GM23248 (cell line): ENCODE results near the gene SYT13. TPM values are rescaled to one million over a fixed set of nuclear protein-coding genes. Genes with fewer than 3 reads are reported as not detected.

Experiments
- DNase-seq: peaks from one replicate; pipeline ENCODE4 v3.0.0-alpha.2; 2015
- H2AFZ ChIP-seq: fragments of 200-600 bp; sonication (generic); 2 replicates; pipeline ENCODE4 v1.6.1; 2016; ENCODE audit warnings: antibody characterized with exemption
- H3F3A ChIP-seq: fragments of 200-600 bp; sonication (generic); 2 replicates; pipeline ENCODE4 v1.6.1; 2016; ENCODE audit warnings: mild to moderate bottlenecking, antibody characterized with exemption, mixed run types; ENCODE audit not compliant: insufficient read depth
- H3K27ac ChIP-seq: fragments of 200-600 bp; sonication (generic); 2 replicates; pipeline ENCODE4 v1.5.1; 2016; ENCODE audit warnings: mild to moderate bottlenecking
- H3K27me3 ChIP-seq: fragments of 200-600 bp; sonication (generic); replicated peaks from 2 replicates; pipeline ENCODE4 v1.6.1; 2016; ENCODE audit warnings: mild to moderate bottlenecking; ENCODE audit not compliant: insufficient read depth
- H3K36me3 ChIP-seq: fragments of 200-600 bp; sonication (generic); 2 replicates; pipeline ENCODE4 v1.6.1; 2016; ENCODE audit warnings: low read depth, mild to moderate bottlenecking
- H3K4me1 ChIP-seq: fragments of 200-600 bp; sonication (generic); 2 replicates; pipeline ENCODE4 v1.6.1; 2016; ENCODE audit warnings: mild to moderate bottlenecking; ENCODE audit not compliant: insufficient read depth
- H3K4me2 ChIP-seq: fragments of 200-600 bp; sonication (generic); one replicate; pipeline ENCODE4 v1.6.1; 2016; ENCODE audit warnings: mild to moderate bottlenecking; ENCODE audit not compliant: unreplicated experiment
- H3K4me3 ChIP-seq: fragments of 200-600 bp; sonication (generic); 2 replicates; pipeline ENCODE4 v1.5.1; 2016; ENCODE audit warnings: mild to moderate bottlenecking
- H3K79me2 ChIP-seq: fragments of 200-600 bp; sonication (generic); 2 replicates; pipeline ENCODE4 v1.6.1; 2016; ENCODE audit warnings: mild to moderate bottlenecking; ENCODE audit not compliant: insufficient read depth
- H3K9ac ChIP-seq: fragments of 200-600 bp; sonication (generic); 2 replicates; pipeline ENCODE4 v1.6.1; 2016; ENCODE audit warnings: mild to moderate bottlenecking
- H3K9me2 ChIP-seq: fragments of 200-600 bp; sonication (generic); 2 replicates; pipeline ENCODE4 v1.6.1; 2016; ENCODE audit warnings: mixed run types, mild to moderate bottlenecking, moderate library complexity; ENCODE audit not compliant: insufficient read depth
- H3K9me3 ChIP-seq: fragments of 200-600 bp; sonication (generic); one replicate; pipeline ENCODE4 v1.6.1; 2017; ENCODE audit warnings: low read depth
- H4K20me1 ChIP-seq: fragments of 200-600 bp; sonication (generic); 2 replicates; pipeline ENCODE4 v1.6.0; 2016; ENCODE audit not compliant: insufficient read depth
- EZH2 ChIP-seq: fragments of 200-600 bp; sonication (generic); IDR thresholded peaks from 2 replicates; pipeline ENCODE4 v1.6.1; 2018; ENCODE audit warnings: antibody characterized with exemption, mild to moderate bottlenecking; ENCODE audit not compliant: insufficient read depth, poor library complexity, severe bottlenecking
- EZH2phosphoT487 ChIP-seq: fragments of 200-600 bp; sonication (generic); IDR thresholded peaks from 2 replicates; pipeline ENCODE4 v1.6.1; 2018; ENCODE audit warnings: antibody characterized with exemption, moderate library complexity, mild to moderate bottlenecking, low read depth; ENCODE audit not compliant: insufficient read depth
- WGBS, 2 experiments: methylation state at CpG; one replicate each; pipeline ENCODE4 v1.1.6; 2015 to 2017; ENCODE audit warnings: low lambda C conversion rate in 2 of 2, low coverage in 1 of 2; ENCODE audit errors: missing lambda C conversion rate in 2 of 2; 5-methylcytosine and 5-hydroxymethylcytosine counted together
- in situ Hi-C: fragments of 300-500 bp; cut with MboI; formaldehyde crosslinking; loops from 2 replicates; pipeline ENCODE4 v1.15.0; 2020
- polyA plus RNA-seq: library from polyadenylated mRNA; unstranded; fragments of >200 nt; fragmentation: Nextera tagmentation; extraction: Ambion mirVana; gene quantifications from 2 replicates; pipeline ENCODE4 v1.2.1, GENCODE V29; 2016
- total RNA-seq: library from RNA; depleted of rRNA; stranded (reverse); fragments of >200 nt; shearing (Covaris generic); gene quantifications from 2 replicates; pipeline ENCODE4 v1.2.3, GENCODE V29; 2014

The SYT13 gene
- total and polyA plus RNA-seq, 2 experiments from 2014 or later = not detected

DNA sequence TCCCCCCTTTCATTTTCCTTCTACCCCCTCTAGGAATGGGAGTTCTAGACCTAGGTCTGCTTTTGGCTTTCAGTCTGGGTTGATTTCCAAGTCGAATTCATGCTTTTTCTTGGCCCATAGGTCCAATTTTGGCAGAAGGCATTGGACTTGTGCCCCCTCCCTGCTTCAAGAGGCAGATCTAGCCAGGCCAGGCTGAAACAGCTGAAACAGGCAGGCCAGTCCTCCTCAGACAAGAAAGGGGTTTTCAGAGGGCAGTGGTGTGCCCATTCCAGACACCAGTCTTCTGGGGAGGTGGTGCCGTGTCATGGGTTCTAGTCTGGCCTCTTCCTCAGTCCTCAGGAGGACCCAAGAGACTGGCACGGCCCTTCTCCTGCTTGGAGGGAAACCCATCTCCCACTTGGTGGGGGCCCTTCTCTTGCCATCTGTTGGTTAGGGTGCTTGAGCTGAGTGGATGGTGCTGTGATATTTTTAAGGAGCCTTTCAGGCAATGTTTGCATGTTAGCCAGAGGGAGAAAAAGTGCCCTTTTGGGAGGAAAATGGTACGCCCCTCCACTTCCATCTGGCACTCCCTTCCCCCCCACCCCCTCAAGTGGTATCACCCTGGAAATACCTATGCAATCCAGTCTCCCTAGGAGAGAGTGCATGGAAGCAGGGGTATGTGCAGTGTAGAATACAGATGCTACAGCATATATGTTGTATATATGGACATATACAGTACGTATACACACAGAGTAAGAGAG lies 53.6 kb downstream of the SYT13 start:
- H3K4me2 ChIP-seq = no peak overlapping the region
- DNase-seq = no peak
- no peak overlapping the region for H3K9ac ChIP-seq
- no peaks in the 10 kb centered on the region for H3K9me3 ChIP-seq
- H3K79me2 ChIP-seq = no peaks in the 10 kb centered on the region
- peaks cover 10% of the 10 kb centered on the region; the same call in 1 of the 2 replicates for H3K27me3 ChIP-seq
- no peaks in the 10 kb centered on the region for H3F3A ChIP-seq
- in situ Hi-C loops = no loop called here
- no peaks in the 10 kb centered on the region for H3K4me1 ChIP-seq
- no peak overlapping the region for H3K27ac ChIP-seq
- no peaks in the 10 kb centered on the region for H3K9me2 ChIP-seq
- H3K36me3 ChIP-seq = no peaks in the 10 kb centered on the region
- WGBS, 2 experiments = 43 to 60% methylated on average over 5 of the region's 5 CpGs
- H4K20me1 ChIP-seq = no peaks in the 10 kb centered on the region
- H2AFZ ChIP-seq = no peak overlapping the region
- TF ChIP-seq EZH2 (no peak), EZH2phosphoT487 (no peak)
- no peak overlapping the region for H3K4me3 ChIP-seq

DNA sequence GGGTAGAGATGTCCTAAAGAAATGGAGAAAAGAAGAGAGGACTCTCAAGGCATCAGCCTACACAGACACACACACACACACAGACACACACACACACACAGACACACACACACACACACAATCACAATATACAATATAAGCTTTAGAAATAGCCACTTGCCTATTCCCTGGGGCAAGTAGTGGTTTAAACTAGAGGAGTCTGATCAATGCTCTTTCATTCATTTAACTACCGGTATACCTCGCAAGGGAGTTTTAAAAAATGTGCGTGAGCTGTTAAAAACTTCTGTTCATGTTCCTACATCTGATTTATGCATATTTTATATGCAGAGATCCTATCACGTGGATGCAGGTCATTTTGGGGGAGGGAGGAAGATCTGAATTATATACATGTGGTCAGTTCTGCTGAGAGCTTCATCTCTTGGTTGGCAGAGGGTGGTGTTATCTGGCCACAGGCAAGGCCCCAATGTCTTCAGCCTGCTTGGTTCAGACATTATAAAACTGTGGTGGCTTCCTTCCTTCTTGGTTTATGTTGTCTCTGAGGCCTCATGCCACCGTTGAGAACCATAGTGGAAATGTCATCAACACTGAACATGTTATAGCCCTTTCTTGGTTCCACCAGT lies 56.6 kb downstream of the SYT13 start:
- Histone ChIP-seq H2AFZ (no peak overlapping the region), H4K20me1 (no peaks in the 10 kb centered on the region), H3K27me3 (no peaks in the 10 kb centered on the region), H3K4me2 (no peak overlapping the region), H3K4me1 (no peaks in the 10 kb centered on the region), H3K79me2 (no peaks in the 10 kb centered on the region), H3K36me3 (no peaks in the 10 kb centered on the region), H3K4me3 (no peak overlapping the region), H3F3A (no peaks in the 10 kb centered on the region), H3K27ac (no peak overlapping the region), H3K9me2 (no peaks in the 10 kb centered on the region), H3K9ac (no peak overlapping the region), H3K9me3 (no peaks in the 10 kb centered on the region)
- TF ChIP-seq EZH2phosphoT487 (no peak), EZH2 (no peak)
- in situ Hi-C loops = no loop called here
- 80 to 83% methylated on average over 5 of the region's 5 CpGs for WGBS, 2 experiments
- DNase-seq = no peak

DNA sequence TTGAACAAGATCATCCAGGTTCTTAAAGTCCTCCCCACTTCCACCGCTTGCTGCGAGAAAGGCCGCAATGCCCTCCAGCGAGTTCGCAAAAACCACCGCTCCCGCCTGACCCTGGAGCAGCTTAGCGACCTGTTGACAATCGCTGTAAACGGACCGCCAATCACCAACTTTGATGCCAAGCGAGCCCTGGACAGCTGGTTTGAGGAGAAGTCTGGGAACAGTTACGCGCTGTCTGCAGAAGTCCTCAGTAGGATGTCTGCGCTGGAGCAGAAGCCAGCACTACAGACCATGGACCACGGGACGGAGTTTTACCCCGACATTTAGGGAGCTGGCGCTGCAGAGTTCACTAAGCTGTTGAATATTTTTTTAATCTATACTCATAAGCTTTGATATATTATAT lies 58.3 kb downstream of the SYT13 start:
- no peak overlapping the region for H3K4me3 ChIP-seq
- no peaks in the 10 kb centered on the region for H4K20me1 ChIP-seq
- no peak overlapping the region for H3K27ac ChIP-seq
- WGBS, 2 experiments = 91 to 95% methylated on average over 19 of the region's 19 CpGs
- no peaks in the 10 kb centered on the region for H3K79me2 ChIP-seq
- H2AFZ ChIP-seq = no peak overlapping the region
- no peaks in the 10 kb centered on the region for H3K4me1 ChIP-seq
- in situ Hi-C loops = no loop called here
- no peaks in the 10 kb centered on the region for H3K9me3 ChIP-seq
- no peak overlapping the region for H3K4me2 ChIP-seq
- H3K36me3 ChIP-seq = no peaks in the 10 kb centered on the region
- H3K27me3 ChIP-seq = no peaks in the 10 kb centered on the region
- H3K9ac ChIP-seq = no peak overlapping the region
- no peak for TF ChIP-seq EZH2
- TF ChIP-seq EZH2phosphoT487 = no peak
- DNase-seq = no peak
- H3F3A ChIP-seq = no peaks in the 10 kb centered on the region
- no peaks in the 10 kb centered on the region for H3K9me2 ChIP-seq

DNA sequence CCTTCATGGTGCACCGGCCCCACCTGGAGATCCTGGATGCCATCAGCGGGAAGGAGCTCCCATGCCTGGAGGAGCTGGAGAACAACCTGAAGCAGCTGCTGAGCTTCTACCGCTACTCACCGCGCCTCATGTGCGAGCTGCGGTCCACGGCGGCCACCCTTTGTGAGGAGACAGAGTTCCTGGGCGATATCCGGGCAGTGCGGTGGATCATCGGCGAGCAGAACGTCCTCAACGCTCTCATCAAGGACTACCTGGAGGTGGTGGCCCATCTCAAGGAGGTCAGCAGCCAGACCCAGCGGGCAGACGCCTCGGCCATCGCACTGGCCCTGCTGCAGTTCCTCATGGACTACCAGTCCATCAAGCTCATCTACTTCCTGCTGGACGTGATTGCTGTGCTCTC lies 59.2 kb downstream of the SYT13 start:
- Histone ChIP-seq H3K4me3 (no peak overlapping the region), H3K4me1 (no peaks in the 10 kb centered on the region), H3K36me3 (no peaks in the 10 kb centered on the region), H3K27me3 (no peaks in the 10 kb centered on the region), H3F3A (no peaks in the 10 kb centered on the region), H3K9ac (no peak overlapping the region), H3K9me2 (no peaks in the 10 kb centered on the region), H3K27ac (no peak overlapping the region), H4K20me1 (no peaks in the 10 kb centered on the region), H3K9me3 (no peaks in the 10 kb centered on the region), H2AFZ (no peak overlapping the region), H3K79me2 (no peaks in the 10 kb centered on the region), H3K4me2 (no peak overlapping the region)
- in situ Hi-C loops = no loop called here
- WGBS, 2 experiments = 94 to 96% methylated on average over 16 to 21 of the region's 21 CpGs
- no peak for DNase-seq
- no peak for TF ChIP-seq EZH2phosphoT487
- TF ChIP-seq EZH2 = no peak
